SU-DHL-6 (cell line): ENCODE results near the gene SLC12A2.

Experiments used
- H2AFZ ChIP-seq: fragments of 200-600 bp; sonication (generic); 2 replicates; pipeline ENCODE4 v1.6.1; 2014; ENCODE audit warnings: low read depth, mild to moderate bottlenecking, moderate library complexity, mixed read lengths, antibody characterized with exemption, low read length; ENCODE audit not compliant: severe bottlenecking
- H3F3A ChIP-seq: fragments of 200-600 bp; shearing (Covaris generic); 2 replicates; pipeline ENCODE4 v1.6.0; 2016; ENCODE audit warnings: antibody characterized with exemption, mild to moderate bottlenecking; ENCODE audit not compliant: insufficient read depth
- H3K27ac ChIP-seq: fragments of 200-600 bp; sonication (generic); 2 replicates; pipeline ENCODE4 v1.5.1; 2016; ENCODE audit warnings: low read depth, mild to moderate bottlenecking, low read length, moderate library complexity, mixed read lengths
- H3K27me3 ChIP-seq: fragments of 200-600 bp; sonication (generic), shearing (Covaris generic); 2 replicates; pipeline ENCODE4 v1.6.0; 2014; ENCODE audit warnings: mild to moderate bottlenecking, low read length
- H3K36me3 ChIP-seq: fragments of 200-600 bp; sonication (generic); 2 replicates; pipeline ENCODE4 v1.6.1; 2014; ENCODE audit warnings: mild to moderate bottlenecking, low read length, mixed read lengths
- H3K4me2 ChIP-seq: fragments of 300-600, 200-600 bp; shearing (Covaris generic), sonication (generic); 2 replicates; pipeline ENCODE4 v1.6.0; 2014; ENCODE audit warnings: low read length, low read depth, mild to moderate bottlenecking; ENCODE audit not compliant: poor library complexity, severe bottlenecking
- H3K4me3 ChIP-seq: fragments of 200-600 bp; sonication (generic); 2 replicates; pipeline ENCODE4 v1.5.1; 2014; ENCODE audit warnings: antibody characterized with exemption, low read length, mild to moderate bottlenecking, mixed read lengths; ENCODE audit not compliant: insufficient read depth, poor library complexity, severe bottlenecking
- H3K79me2 ChIP-seq: fragments of 200-600 bp; sonication (generic); 2 replicates; pipeline ENCODE4 v1.6.1; 2014; ENCODE audit warnings: mild to moderate bottlenecking, low read length, moderate library complexity; ENCODE audit not compliant: insufficient read depth
- H3K9ac ChIP-seq: fragments of 200-600 bp; sonication (generic); 2 replicates; pipeline ENCODE4 v1.7.0; 2014; ENCODE audit warnings: mild to moderate bottlenecking, low read length
- H3K9me2 ChIP-seq: fragments of 200-600 bp; sonication (generic); replicated peaks from 2 replicates; pipeline ENCODE4 v1.6.1; 2014; ENCODE audit warnings: low read length; ENCODE audit not compliant: insufficient read depth
- H3K9me3 ChIP-seq: fragments of 200-600 bp; sonication (generic); 2 replicates; pipeline ENCODE4 v1.6.1; 2014; ENCODE audit warnings: low read length, mixed read lengths; ENCODE audit not compliant: insufficient read depth
- H4K20me1 ChIP-seq: fragments of 200-600 bp; sonication (generic); 2 replicates; pipeline ENCODE4 v1.6.1; 2014; ENCODE audit warnings: low read depth, mild to moderate bottlenecking, antibody characterized with exemption, low read length, moderate library complexity, mixed read lengths
- EZH2phosphoT487 ChIP-seq: fragments of 200-600 bp; sonication (generic), shearing (Covaris generic); conservative IDR thresholded peaks from 2 replicates; pipeline ENCODE4 v1.6.1; 2018; ENCODE audit warnings: mild to moderate bottlenecking, antibody characterized with exemption, low read length, moderate library complexity, mixed read lengths
- TF ChIP-seq, protein P1 (sequence below): fragments of 200-600 bp; sonication (generic); IDR thresholded peaks from one replicate; pipeline ENCODE4 v1.5.1; 2017; ENCODE audit warnings: antibody characterized with exemption, mild to moderate bottlenecking, low read length, moderate library complexity; ENCODE audit not compliant: insufficient read depth, poor library complexity, severe bottlenecking

The SLC12A2 gene

DNA sequence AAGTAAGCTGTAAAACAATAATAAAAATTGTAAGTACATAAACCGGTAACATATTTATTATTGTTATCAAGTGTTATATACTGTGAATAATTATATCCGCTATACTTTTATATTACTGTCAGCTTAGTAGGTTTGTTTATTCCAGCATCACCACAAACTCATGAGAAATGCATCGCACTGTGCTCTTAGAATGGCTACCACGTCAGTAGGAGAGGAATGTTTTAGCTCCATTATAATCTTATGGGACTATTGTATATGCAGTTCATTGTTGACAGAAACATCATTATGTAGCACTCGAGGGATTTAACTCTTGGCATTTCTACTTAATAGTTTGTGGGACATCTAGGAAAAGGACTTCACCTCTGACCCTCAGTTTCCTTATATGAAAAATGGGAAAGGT lies 16.4 kb downstream of the SLC12A2 start:
- H3K9me3 ChIP-seq = peaks cover 30% of the 10 kb centered on the region; the same call in 1 of the 2 replicates
- no peaks in the 10 kb centered on the region; the same call in 1 of the 2 replicates for H4K20me1 ChIP-seq
- H3K36me3 ChIP-seq = peaks cover 38% of the 10 kb centered on the region
- H3K79me2 ChIP-seq = peaks cover 94% of the 10 kb centered on the region
- H2AFZ ChIP-seq = no peak overlapping the region
- TF ChIP-seq, protein P1, sequence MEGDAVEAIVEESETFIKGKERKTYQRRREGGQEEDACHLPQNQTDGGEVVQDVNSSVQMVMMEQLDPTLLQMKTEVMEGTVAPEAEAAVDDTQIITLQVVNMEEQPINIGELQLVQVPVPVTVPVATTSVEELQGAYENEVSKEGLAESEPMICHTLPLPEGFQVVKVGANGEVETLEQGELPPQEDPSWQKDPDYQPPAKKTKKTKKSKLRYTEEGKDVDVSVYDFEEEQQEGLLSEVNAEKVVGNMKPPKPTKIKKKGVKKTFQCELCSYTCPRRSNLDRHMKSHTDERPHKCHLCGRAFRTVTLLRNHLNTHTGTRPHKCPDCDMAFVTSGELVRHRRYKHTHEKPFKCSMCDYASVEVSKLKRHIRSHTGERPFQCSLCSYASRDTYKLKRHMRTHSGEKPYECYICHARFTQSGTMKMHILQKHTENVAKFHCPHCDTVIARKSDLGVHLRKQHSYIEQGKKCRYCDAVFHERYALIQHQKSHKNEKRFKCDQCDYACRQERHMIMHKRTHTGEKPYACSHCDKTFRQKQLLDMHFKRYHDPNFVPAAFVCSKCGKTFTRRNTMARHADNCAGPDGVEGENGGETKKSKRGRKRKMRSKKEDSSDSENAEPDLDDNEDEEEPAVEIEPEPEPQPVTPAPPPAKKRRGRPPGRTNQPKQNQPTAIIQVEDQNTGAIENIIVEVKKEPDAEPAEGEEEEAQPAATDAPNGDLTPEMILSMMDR = no peak
- no peak for TF ChIP-seq EZH2phosphoT487
- no peak overlapping the region for H3K4me2 ChIP-seq
- no peak overlapping the region for H3K4me3 ChIP-seq
- no peaks in the 10 kb centered on the region for H3F3A ChIP-seq
- no peak overlapping the region for H3K9ac ChIP-seq
- H3K9me2 ChIP-seq = no peaks in the 10 kb centered on the region
- H3K27me3 ChIP-seq = no peaks in the 10 kb centered on the region
- no peak overlapping the region for H3K27ac ChIP-seq

DNA sequence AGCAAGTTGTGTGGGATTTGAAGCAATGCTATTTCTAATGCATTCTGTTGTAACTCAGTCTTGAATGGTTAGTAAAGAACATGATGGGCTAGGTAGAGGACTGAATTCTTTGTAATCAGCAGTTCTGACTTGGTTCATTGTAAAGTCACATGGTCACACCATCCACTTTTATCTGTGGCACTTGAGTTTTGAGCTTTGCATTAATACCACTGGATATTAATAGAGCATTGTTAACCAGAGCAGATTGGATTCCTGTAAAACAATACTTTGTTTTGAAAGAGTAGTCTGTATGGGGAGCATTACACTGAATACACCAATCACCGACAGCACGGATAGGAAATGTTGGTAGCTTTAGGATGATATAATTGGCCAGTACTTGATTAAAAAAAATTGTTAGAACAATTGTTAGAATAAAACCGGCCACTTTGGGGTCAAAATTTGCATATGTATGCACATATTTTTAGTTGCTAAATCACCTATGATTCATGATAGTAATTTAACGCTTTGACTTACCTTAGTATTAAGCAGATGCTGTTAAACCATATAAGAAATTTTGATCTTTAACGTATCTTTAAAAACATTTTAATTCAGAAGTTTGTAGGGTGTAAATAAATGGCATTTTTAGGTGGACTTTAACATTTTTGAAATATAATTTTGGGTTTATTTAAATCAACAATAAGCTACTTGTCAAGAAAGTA lies 17.4 kb downstream of the SLC12A2 start:
- no peaks in the 10 kb centered on the region; the same call in 1 of the 2 replicates for H4K20me1 ChIP-seq
- peaks cover 34% of the 10 kb centered on the region for H3K36me3 ChIP-seq
- H3K27me3 ChIP-seq = no peaks in the 10 kb centered on the region
- peaks cover 21% of the 10 kb centered on the region; the same call in 1 of the 2 replicates for H3K9me3 ChIP-seq
- no peak overlapping the region for H3K4me2 ChIP-seq
- H2AFZ ChIP-seq = no peak overlapping the region
- TF ChIP-seq EZH2phosphoT487 = no peak
- TF ChIP-seq, protein P1 = no peak
- no peaks in the 10 kb centered on the region for H3F3A ChIP-seq
- H3K9me2 ChIP-seq = no peaks in the 10 kb centered on the region
- no peak overlapping the region for H3K9ac ChIP-seq
- no peak overlapping the region for H3K4me3 ChIP-seq
- H3K27ac ChIP-seq = no peak overlapping the region
- H3K79me2 ChIP-seq = peaks cover 90% of the 10 kb centered on the region

DNA sequence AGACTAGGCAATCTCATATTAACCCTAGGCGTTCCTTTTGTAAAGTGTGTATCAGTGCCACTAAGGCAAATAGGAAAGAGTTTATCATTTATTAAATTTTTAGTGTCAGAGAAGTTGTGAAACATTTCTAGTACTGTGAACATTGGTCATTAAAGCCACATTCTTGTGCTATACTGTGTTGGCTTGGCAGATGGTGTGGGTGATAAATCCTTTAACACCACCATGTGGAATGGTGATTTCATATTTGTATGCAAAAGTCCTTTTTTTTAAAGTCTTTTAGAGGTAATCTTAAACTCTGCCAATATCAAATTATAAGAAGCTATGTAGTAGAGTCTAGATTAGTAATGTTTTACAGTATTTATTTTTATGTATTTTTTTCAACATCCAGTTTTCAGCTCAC lies 18.1 kb downstream of the SLC12A2 start:
- Histone ChIP-seq H3K4me2 (no peak overlapping the region), H3K36me3 (peaks cover 28% of the 10 kb centered on the region), H3K4me3 (no peak overlapping the region), H3K27ac (no peak overlapping the region), H3K27me3 (no peaks in the 10 kb centered on the region), H4K20me1 (no peaks in the 10 kb centered on the region; the same call in 1 of the 2 replicates), H3K79me2 (peaks cover 90% of the 10 kb centered on the region), H3K9ac (no peak overlapping the region), H3K9me2 (no peaks in the 10 kb centered on the region), H3F3A (no peaks in the 10 kb centered on the region), H3K9me3 (peaks cover 14% of the 10 kb centered on the region; the same call in 1 of the 2 replicates), H2AFZ (no peak overlapping the region)
- no peak for TF ChIP-seq EZH2phosphoT487
- TF ChIP-seq, protein P1 = no peak
